Neural progenitor cell (in vitro differentiated cells): Measurements from ENCODE around the gene UGT1A6.

ENCODE experiments used
- EZH2 ChIP-seq: fragments of 200-600 bp; sonication (generic); IDR thresholded peaks from 2 replicates; pipeline ENCODE4 v1.6.1; 2017; ENCODE audit warnings: antibody characterized with exemption, mild to moderate bottlenecking, moderate library complexity
- EZH2phosphoT487 ChIP-seq: fragments of 200-600 bp; sonication (generic); IDR thresholded peaks from 2 replicates; pipeline ENCODE4 v1.6.1; 2017; ENCODE audit warnings: antibody characterized with exemption
- TF ChIP-seq, protein P1 (sequence below): fragments of 200-600 bp; sonication (generic); IDR thresholded peaks from 2 replicates; pipeline ENCODE4 v1.5.1; 2017; ENCODE audit warnings: antibody characterized with exemption, mild to moderate bottlenecking

DNA sequence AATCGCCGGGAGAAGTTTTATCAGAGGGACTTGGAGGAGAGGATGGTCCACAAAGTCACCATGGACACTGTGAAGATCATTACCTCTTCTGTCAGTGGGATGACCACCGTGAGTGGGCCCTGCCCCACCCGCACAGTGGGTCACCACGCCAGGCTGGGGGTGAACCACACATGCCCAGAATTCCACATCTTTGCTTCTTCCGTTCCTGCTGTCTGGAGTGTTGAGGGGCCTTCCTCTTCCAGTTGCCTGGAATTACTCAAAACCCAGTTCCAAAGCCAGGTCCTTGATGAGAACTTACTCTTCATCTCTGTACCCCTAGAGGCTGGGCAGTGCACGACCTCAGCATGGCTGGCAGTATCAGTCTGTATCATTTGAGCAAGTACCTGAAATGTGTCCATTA lies 107.5 kb downstream of the UGT1A6 start:
- TF ChIP-seq, protein P1, sequence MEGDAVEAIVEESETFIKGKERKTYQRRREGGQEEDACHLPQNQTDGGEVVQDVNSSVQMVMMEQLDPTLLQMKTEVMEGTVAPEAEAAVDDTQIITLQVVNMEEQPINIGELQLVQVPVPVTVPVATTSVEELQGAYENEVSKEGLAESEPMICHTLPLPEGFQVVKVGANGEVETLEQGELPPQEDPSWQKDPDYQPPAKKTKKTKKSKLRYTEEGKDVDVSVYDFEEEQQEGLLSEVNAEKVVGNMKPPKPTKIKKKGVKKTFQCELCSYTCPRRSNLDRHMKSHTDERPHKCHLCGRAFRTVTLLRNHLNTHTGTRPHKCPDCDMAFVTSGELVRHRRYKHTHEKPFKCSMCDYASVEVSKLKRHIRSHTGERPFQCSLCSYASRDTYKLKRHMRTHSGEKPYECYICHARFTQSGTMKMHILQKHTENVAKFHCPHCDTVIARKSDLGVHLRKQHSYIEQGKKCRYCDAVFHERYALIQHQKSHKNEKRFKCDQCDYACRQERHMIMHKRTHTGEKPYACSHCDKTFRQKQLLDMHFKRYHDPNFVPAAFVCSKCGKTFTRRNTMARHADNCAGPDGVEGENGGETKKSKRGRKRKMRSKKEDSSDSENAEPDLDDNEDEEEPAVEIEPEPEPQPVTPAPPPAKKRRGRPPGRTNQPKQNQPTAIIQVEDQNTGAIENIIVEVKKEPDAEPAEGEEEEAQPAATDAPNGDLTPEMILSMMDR = no peak
- TF ChIP-seq EZH2 (no peak), EZH2phosphoT487 (no peak)
